ENCODE data around the gene PKIG. TPM values are rescaled to one million over a fixed set of nuclear protein-coding genes. Genes with fewer than 3 reads are reported as not detected.

PKIG gene
- total and polyA plus RNA-seq, 2 experiments from 2014 or later: 29.7 to 33.2 TPM

- TF ChIP-seq ZNF462 (CRISPR knock-in tag; IDR thresholded peaks at IDR 0.05) (no peak), EZH2 (IDR thresholded peaks at IDR 0.05; ENCODE audit: low read depth, unreplicated experiment) (no peak), CREB1 (CRISPR knock-in tag; IDR thresholded peaks at IDR 0.05; ENCODE audit: low read depth) (no peak), ZNF331 (CRISPR knock-in tag; IDR thresholded peaks at IDR 0.05; ENCODE audit: low read depth) (no peak), JUNB (IDR thresholded peaks at IDR 0.05; ENCODE audit: unreplicated experiment) (no peak)
Measured at GRCh38 chr20:44573501-44573869, 8.9 kb upstream of the PKIG start (continued).

- Mint-ChIP-seq H3K36me3 (ENCODE audit: low read depth) (no peaks in the 10 kb centered on the region), H3K4me1 (peaks cover 3% of the 10 kb centered on the region; the same call in 1 of the 3 replicates), H3K9me3 (no peaks in the 10 kb centered on the region), H3K4me3 (no peak overlapping the region), H3K27ac (no peak overlapping the region), H3K27me3 (ENCODE audit: insufficient read depth, low read depth, poor library complexity) (no peaks in the 10 kb centered on the region)
- H3K79me2 ChIP-seq (replicated peaks; ENCODE audit: insufficient read depth): no peaks in the 10 kb centered on the region
- H3K27me3 ChIP-seq (ENCODE audit: insufficient read depth): no peaks in the 10 kb centered on the region
- H2AFZ ChIP-seq: no peak overlapping the region
- no peaks in the 10 kb centered on the region for H3K4me1 ChIP-seq (ENCODE audit: insufficient read depth)
- no peak overlapping the region for H3K4me2 ChIP-seq
- H3K27ac ChIP-seq (ENCODE audit: low read depth): no peak overlapping the region
- H3F3A ChIP-seq (replicated peaks; ENCODE audit: low read depth): no peaks in the 10 kb centered on the region
- ATAC-seq (no peak), DNase-seq (ENCODE audit: low spot score) (no peak)
- H3K36me3 ChIP-seq (ENCODE audit: insufficient read depth): no peaks in the 10 kb centered on the region
- H4K20me1 ChIP-seq (replicated peaks; ENCODE audit: insufficient read depth): no peaks in the 10 kb centered on the region; the same call in none of the 2 replicates
- H3K9me2 ChIP-seq (ENCODE audit: insufficient read depth): no peaks in the 10 kb centered on the region
- H3K4me3 ChIP-seq: no peak overlapping the region
- TF ChIP-seq ZNF331 (CRISPR knock-in tag; IDR thresholded peaks at IDR 0.05; ENCODE audit: low read depth) (no peak), EZH2phosphoT487 (IDR thresholded peaks at IDR 0.05; ENCODE audit: unreplicated experiment) (no peak), CTCF (conservative IDR thresholded peaks at IDR 0.05; ENCODE audit: low read depth in 2 of 2) (no peak), ZNF114 (CRISPR knock-in tag; IDR thresholded peaks at IDR 0.05) (no peak), ZNF462 (CRISPR knock-in tag; IDR thresholded peaks at IDR 0.05) (no peak), CREB1 (CRISPR knock-in tag; IDR thresholded peaks at IDR 0.05; ENCODE audit: low read depth) (no peak)
Measured at GRCh38 chr20:44574372-44574771, 8.0 kb upstream of the PKIG start.

Data from GM23338 (cell line).